GM12878 (cell line): Measurements from ENCODE around the gene DNMT3L. TPM values are rescaled to one million over a fixed set of nuclear protein-coding genes. Genes with fewer than 3 reads are reported as not detected.

Experiments
- ATAC-seq: fragments of 200-7000 bp; cut with Tn5 transposase; 3 replicates; pipeline ENCODE4 v1.9.1; 2020; ENCODE audit warnings: mild to moderate bottlenecking, moderate library complexity
- BruUV-seq: library from RNA; stranded (reverse); fragments of 400-500 nt; replicated peaks from 2 replicates; lab custom pipeline; 2021; lab: Mats Ljungman, UMichigan
- CTCF ChIA-PET: fragments of 300-600 bp; sonication (Branson Sonifier 250); formaldehyde crosslinking; extraction: SDS; loops from one replicate; lab custom pipeline; 2021; ENCODE audit warnings: inconsistent platforms; lab: Yijun Ruan, JAX
- POLR2A ChIA-PET: fragments of 350-600 bp; formaldehyde crosslinking; extraction: SDS; loops from one replicate; lab custom pipeline; 2021; ENCODE audit warnings: inconsistent platforms; lab: Charles Lee
- RAD21 ChIA-PET: fragments of 300-600 bp; sonication (Branson Sonifier 250); formaldehyde crosslinking; loops from one replicate; lab custom pipeline; 2023; ENCODE audit warnings: antibody characterized with exemption; ENCODE audit not compliant: unreplicated experiment; lab: Charles Lee
- SMC1A ChIA-PET: fragments of 300-600 bp; sonication (Branson Sonifier 250); formaldehyde crosslinking; loops from one replicate; lab custom pipeline; 2023; ENCODE audit not compliant: unreplicated experiment, uncharacterized antibody; lab: Charles Lee
- DNase-seq: peaks from one replicate; pipeline ENCODE4 v3.0.0-alpha.2; 2011; ENCODE audit warnings: low read depth, low spot score
- FAIRE-seq: peaks from 3 replicates; lab custom pipeline; 2011; peaks lifted over from hg19 to GRCh38; lab: Jason Lieb, UNC
- H2AFZ ChIP-seq: 2 replicates; pipeline ENCODE4 v1.6.0; 2011; ENCODE audit warnings: low read depth, low read length, control low read depth; ENCODE audit not compliant: control insufficient read depth
- H3K27ac ChIP-seq: 2 replicates; pipeline ENCODE4 v1.5.1; 2011; ENCODE audit warnings: control low read depth; ENCODE audit not compliant: control insufficient read depth, insufficient read depth
- H3K27me3 ChIP-seq, 2 experiments: replicated peaks in 1 of 2; 2 replicates each; pipeline versions ENCODE4 v1.6.0 to v1.6.1; 2011; ENCODE audit warnings: low read length in 1 of 2; ENCODE audit not compliant: control insufficient read depth in 2 of 2, insufficient read depth in 2 of 2
- H3K36me3 ChIP-seq, 2 experiments: 2 replicates each; pipeline ENCODE4 v1.5.1; 2011; ENCODE audit warnings: low read length in 1 of 2; ENCODE audit not compliant: control insufficient read depth in 2 of 2, insufficient read depth in 2 of 2
- H3K4me1 ChIP-seq: 2 replicates; pipeline ENCODE4 v1.6.1; 2011; ENCODE audit warnings: mild to moderate bottlenecking, low read length, moderate library complexity, mixed read lengths; ENCODE audit not compliant: control insufficient read depth, insufficient read depth
- H3K4me2 ChIP-seq: 2 replicates; pipeline ENCODE4 v1.6.0; 2011; ENCODE audit warnings: control low read depth; ENCODE audit not compliant: control insufficient read depth, insufficient read depth
- H3K4me3 ChIP-seq: fragments of 200-600 bp; sonication (generic); 2 replicates; pipeline ENCODE4 v1.5.1; 2016
- H3K79me2 ChIP-seq: 2 replicates; pipeline ENCODE4 v1.6.0; 2011; ENCODE audit warnings: low read length; ENCODE audit not compliant: control insufficient read depth, insufficient read depth
- H3K9ac ChIP-seq: 2 replicates; pipeline ENCODE4 v1.8.0; 2011; ENCODE audit warnings: low read length, control low read depth, mixed read lengths; ENCODE audit not compliant: control insufficient read depth, insufficient read depth
- H3K9me3 ChIP-seq: replicated peaks from 3 replicates; pipeline ENCODE4 v1.5.1; 2011; ENCODE audit warnings: mild to moderate bottlenecking, low read length; ENCODE audit not compliant: control insufficient read depth, insufficient read depth
- H4K20me1 ChIP-seq: 2 replicates; pipeline ENCODE4 v1.6.0; 2011; ENCODE audit not compliant: control insufficient read depth, insufficient read depth
- IKZF2 ChIP-seq, 2 experiments: fragments of 450-650 bp; IDR thresholded peaks; 2 replicates each; pipeline ENCODE4 v1.6.1; 2017; ENCODE audit warnings: mild to moderate bottlenecking in 2 of 2, moderate library complexity in 2 of 2
- MEF2B ChIP-seq: fragments of 450-650 bp; IDR thresholded peaks from 2 replicates; pipeline ENCODE4 v1.6.1; 2018; ENCODE audit warnings: mild to moderate bottlenecking, moderate library complexity; ENCODE audit not compliant: partially characterized antibody, poor library complexity, severe bottlenecking
- MTA3 ChIP-seq: IDR thresholded peaks from 2 replicates; pipeline ENCODE4 v1.6.1; 2012; ENCODE audit warnings: low read length, inconsistent platforms, borderline replicate concordance
- SIN3A ChIP-seq: IDR thresholded peaks from 2 replicates; pipeline ENCODE4 v1.6.1; 2012; ENCODE audit warnings: low read depth, low read length, improper control_type of control experiment
- SIX5 ChIP-seq: IDR thresholded peaks from 2 replicates; pipeline ENCODE4 v1.6.1; 2011; ENCODE audit warnings: mild to moderate bottlenecking, low read depth, low read length, moderate library complexity; ENCODE audit not compliant: severe bottlenecking
- SMAD5 ChIP-seq: IDR thresholded peaks from 2 replicates; pipeline ENCODE4 v1.6.1; 2016; ENCODE audit warnings: antibody characterized with exemption, low read depth
- SMARCA5 ChIP-seq: fragments of 450-650 bp; IDR thresholded peaks from 2 replicates; pipeline ENCODE4 v1.6.1; 2017; ENCODE audit warnings: mild to moderate bottlenecking
- YY1 ChIP-seq: IDR thresholded peaks from 2 replicates; pipeline ENCODE4 v1.6.1; 2011; ENCODE audit warnings: low read depth, mild to moderate bottlenecking, low read length
- ZNF274 ChIP-seq: IDR thresholded peaks from one replicate; pipeline ENCODE4 v1.8.0; 2011; ENCODE audit not compliant: insufficient read length, insufficient read depth
- WGBS: methylation state at CpG from one replicate; pipeline ENCODE4 v1.1.6; 2016; ENCODE audit warnings: low lambda C conversion rate; ENCODE audit not compliant: insufficient replicate concordance, insufficient coverage; ENCODE audit errors: missing lambda C conversion rate; 5-methylcytosine and 5-hydroxymethylcytosine counted together
- in situ Hi-C: fragments of 300-500 bp; cut with MboI; formaldehyde crosslinking; loops from 9 replicates; pipeline ENCODE4 v1.14.3; 2018; ENCODE audit warnings: mixed read lengths
- intact Hi-C: fragments of 100-400 bp; cut with micrococcal nuclease; formaldehyde crosslinking; loops from one replicate; pipeline ENCODE4 v1.14.2; 2022; ENCODE audit not compliant: unreplicated experiment
- polyA plus RNA-seq, 11 experiments: library from polyadenylated mRNA; depleted of rRNA in 4 of 11; unstranded in 6 of 11; stranded (reverse) in 5 of 11; fragments of >200 nt; fragmentation: Nextera tagmentation in 4 of 11; fragmentation: Illumina TruSeq in 1 of 11; extraction: Ambion mirVana in 4 of 11; extraction: Trizol in 1 of 11; gene quantifications; 1 replicate in 1 of 11; 2 replicates in 10 of 11; pipeline versions ENCODE4 v1.2.1 to v1.2.3, GENCODE V29; 2011 to 2016; ENCODE audit warnings: inconsistent platforms in 2 of 11, missing spikeins in 2 of 11, low read depth in 1 of 11
- total RNA-seq, 4 experiments: library from RNA; depleted of rRNA in 3 of 4; stranded (reverse); fragments of >200 nt in 3 of 4; fragmentation: Illumina TruSeq in 1 of 4; extraction: Trizol in 1 of 4; gene quantifications; 2 replicates each; pipeline versions ENCODE4 v1.2.1 to v1.2.3, GENCODE V29; 2013 to 2021
- TF ChIP-seq, protein P1 (sequence below): IDR thresholded peaks from 2 replicates; pipeline ENCODE4 v1.6.1; 2012; ENCODE audit warnings: improper control_type of control experiment, low read depth, low read length; ENCODE audit not compliant: insufficient replicate concordance
- TF ChIP-seq, protein P2 (sequence below): fragments of 450-650 bp; IDR thresholded peaks from 2 replicates; pipeline ENCODE4 v1.6.1; 2017; ENCODE audit warnings: mild to moderate bottlenecking
- TF ChIP-seq, protein P3 (sequence below): fragments of 450-650 bp; IDR thresholded peaks from 2 replicates; pipeline ENCODE4 v1.6.1; 2017; ENCODE audit warnings: borderline replicate concordance
- TF ChIP-seq, protein P4 (sequence below): fragments of 150-350 bp; IDR thresholded peaks from 2 replicates; pipeline ENCODE4 v1.6.1; 2014; ENCODE audit warnings: mild to moderate bottlenecking, low read depth, low read length
- TF ChIP-seq, protein P5 (sequence below): IDR thresholded peaks from 2 replicates; pipeline ENCODE4 v1.6.1; 2011; ENCODE audit warnings: low read depth, mild to moderate bottlenecking, low read length, moderate library complexity, borderline replicate concordance; ENCODE audit errors: extremely low read depth

The DNMT3L gene
- total and polyA plus RNA-seq, 10 of the 15 experiments (the other 5 are each of a cell fraction or from before 2014, with no cell fraction given) = not detected

DNA sequence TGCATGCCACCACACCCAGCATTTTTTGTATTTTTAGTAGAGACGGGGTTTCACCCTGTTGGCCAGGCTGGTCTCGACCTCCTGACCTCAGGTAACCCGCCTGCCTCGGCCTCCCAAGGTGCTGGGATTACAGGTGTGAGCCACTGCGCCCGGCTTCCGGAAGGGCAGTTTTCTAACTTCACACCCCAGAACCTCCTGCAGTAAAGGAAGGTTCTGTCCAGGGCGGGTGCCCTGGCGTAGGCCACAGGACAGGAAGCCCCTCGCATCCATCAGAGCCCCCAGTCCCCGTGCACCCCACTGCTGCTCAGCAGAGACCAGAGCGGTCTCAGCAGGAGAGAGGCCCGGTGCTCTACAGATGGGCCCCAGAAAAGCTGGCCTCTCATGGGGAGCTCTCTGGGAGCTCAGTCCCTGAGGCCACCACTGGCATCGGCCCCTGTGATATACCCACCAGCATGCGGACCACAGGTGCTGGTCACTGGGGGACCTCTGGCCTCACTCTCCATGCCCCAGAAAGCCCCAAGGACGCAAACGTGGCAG lies 4.1 kb upstream of the DNMT3L start:
- POLR2A ChIA-PET = interaction anchor here (0.6 kb wide), 1 partner anchor 32 kb away, joined by 3 read pairs; no protein-coding TSS in a partner anchor
- ATAC-seq = no peak
- TF ChIP-seq MEF2B (no peak), SMARCA5 (no peak), MTA3 (no peak), ZNF274 (no peak), SMAD5 (no peak), SIX5 (no peak), IKZF2 (IDR thresholded peaks at IDR 0.05) (no peak), YY1 (no peak), SIN3A (no peak)
- TF ChIP-seq, protein P1, sequence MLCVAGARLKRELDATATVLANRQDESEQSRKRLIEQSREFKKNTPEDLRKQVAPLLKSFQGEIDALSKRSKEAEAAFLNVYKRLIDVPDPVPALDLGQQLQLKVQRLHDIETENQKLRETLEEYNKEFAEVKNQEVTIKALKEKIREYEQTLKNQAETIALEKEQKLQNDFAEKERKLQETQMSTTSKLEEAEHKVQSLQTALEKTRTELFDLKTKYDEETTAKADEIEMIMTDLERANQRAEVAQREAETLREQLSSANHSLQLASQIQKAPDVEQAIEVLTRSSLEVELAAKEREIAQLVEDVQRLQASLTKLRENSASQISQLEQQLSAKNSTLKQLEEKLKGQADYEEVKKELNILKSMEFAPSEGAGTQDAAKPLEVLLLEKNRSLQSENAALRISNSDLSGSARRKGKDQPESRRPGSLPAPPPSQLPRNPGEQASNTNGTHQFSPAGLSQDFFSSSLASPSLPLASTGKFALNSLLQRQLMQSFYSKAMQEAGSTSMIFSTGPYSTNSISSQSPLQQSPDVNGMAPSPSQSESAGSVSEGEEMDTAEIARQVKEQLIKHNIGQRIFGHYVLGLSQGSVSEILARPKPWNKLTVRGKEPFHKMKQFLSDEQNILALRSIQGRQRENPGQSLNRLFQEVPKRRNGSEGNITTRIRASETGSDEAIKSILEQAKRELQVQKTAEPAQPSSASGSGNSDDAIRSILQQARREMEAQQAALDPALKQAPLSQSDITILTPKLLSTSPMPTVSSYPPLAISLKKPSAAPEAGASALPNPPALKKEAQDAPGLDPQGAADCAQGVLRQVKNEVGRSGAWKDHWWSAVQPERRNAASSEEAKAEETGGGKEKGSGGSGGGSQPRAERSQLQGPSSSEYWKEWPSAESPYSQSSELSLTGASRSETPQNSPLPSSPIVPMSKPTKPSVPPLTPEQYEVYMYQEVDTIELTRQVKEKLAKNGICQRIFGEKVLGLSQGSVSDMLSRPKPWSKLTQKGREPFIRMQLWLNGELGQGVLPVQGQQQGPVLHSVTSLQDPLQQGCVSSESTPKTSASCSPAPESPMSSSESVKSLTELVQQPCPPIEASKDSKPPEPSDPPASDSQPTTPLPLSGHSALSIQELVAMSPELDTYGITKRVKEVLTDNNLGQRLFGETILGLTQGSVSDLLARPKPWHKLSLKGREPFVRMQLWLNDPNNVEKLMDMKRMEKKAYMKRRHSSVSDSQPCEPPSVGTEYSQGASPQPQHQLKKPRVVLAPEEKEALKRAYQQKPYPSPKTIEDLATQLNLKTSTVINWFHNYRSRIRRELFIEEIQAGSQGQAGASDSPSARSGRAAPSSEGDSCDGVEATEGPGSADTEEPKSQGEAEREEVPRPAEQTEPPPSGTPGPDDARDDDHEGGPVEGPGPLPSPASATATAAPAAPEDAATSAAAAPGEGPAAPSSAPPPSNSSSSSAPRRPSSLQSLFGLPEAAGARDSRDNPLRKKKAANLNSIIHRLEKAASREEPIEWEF = no peak
- TF ChIP-seq, protein P2, sequence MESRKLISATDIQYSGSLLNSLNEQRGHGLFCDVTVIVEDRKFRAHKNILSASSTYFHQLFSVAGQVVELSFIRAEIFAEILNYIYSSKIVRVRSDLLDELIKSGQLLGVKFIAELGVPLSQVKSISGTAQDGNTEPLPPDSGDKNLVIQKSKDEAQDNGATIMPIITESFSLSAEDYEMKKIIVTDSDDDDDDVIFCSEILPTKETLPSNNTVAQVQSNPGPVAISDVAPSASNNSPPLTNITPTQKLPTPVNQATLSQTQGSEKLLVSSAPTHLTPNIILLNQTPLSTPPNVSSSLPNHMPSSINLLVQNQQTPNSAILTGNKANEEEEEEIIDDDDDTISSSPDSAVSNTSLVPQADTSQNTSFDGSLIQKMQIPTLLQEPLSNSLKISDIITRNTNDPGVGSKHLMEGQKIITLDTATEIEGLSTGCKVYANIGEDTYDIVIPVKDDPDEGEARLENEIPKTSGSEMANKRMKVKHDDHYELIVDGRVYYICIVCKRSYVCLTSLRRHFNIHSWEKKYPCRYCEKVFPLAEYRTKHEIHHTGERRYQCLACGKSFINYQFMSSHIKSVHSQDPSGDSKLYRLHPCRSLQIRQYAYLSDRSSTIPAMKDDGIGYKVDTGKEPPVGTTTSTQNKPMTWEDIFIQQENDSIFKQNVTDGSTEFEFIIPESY = no peak
- TF ChIP-seq, protein P3, sequence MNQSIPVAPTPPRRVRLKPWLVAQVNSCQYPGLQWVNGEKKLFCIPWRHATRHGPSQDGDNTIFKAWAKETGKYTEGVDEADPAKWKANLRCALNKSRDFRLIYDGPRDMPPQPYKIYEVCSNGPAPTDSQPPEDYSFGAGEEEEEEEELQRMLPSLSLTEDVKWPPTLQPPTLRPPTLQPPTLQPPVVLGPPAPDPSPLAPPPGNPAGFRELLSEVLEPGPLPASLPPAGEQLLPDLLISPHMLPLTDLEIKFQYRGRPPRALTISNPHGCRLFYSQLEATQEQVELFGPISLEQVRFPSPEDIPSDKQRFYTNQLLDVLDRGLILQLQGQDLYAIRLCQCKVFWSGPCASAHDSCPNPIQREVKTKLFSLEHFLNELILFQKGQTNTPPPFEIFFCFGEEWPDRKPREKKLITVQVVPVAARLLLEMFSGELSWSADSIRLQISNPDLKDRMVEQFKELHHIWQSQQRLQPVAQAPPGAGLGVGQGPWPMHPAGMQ = no peak
- TF ChIP-seq, protein P4, sequence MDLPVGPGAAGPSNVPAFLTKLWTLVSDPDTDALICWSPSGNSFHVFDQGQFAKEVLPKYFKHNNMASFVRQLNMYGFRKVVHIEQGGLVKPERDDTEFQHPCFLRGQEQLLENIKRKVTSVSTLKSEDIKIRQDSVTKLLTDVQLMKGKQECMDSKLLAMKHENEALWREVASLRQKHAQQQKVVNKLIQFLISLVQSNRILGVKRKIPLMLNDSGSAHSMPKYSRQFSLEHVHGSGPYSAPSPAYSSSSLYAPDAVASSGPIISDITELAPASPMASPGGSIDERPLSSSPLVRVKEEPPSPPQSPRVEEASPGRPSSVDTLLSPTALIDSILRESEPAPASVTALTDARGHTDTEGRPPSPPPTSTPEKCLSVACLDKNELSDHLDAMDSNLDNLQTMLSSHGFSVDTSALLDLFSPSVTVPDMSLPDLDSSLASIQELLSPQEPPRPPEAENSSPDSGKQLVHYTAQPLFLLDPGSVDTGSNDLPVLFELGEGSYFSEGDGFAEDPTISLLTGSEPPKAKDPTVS = no peak
- TF ChIP-seq, protein P5, sequence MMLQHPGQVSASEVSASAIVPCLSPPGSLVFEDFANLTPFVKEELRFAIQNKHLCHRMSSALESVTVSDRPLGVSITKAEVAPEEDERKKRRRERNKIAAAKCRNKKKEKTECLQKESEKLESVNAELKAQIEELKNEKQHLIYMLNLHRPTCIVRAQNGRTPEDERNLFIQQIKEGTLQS = no peak

More for the DNA sequence above, 4.1 kb upstream of the DNMT3L start:
- H3K9ac ChIP-seq = no peak overlapping the region
- ChIA-PET SMC1A (no interaction called here), CTCF (interaction anchor here (0.6 kb wide), 1 partner anchor 515 kb away, joined by 3 read pairs; no protein-coding TSS in a partner anchor), RAD21 (interaction anchor here (1.2 kb wide), 1 partner anchor 32 kb away, joined by 4 read pairs; no protein-coding TSS in a partner anchor)
- no peaks in the 10 kb centered on the region for H3K27me3 ChIP-seq
- no peak for FAIRE-seq
- H3K9me3 ChIP-seq = no peaks in the 10 kb centered on the region
- no peak for DNase-seq
- no peak overlapping the region for H2AFZ ChIP-seq
- 59% methylated on average over 17 of the region's 17 CpGs for WGBS
- H4K20me1 ChIP-seq = no peaks in the 10 kb centered on the region
- in situ Hi-C loops = no loop called here
- BruUV-seq = no TSS peak
- H3K4me1 ChIP-seq = no peaks in the 10 kb centered on the region; the same call in 1 of the 2 replicates
- no peaks in the 10 kb centered on the region for H3K36me3 ChIP-seq
- no peak overlapping the region for H3K4me2 ChIP-seq
- H3K4me3 ChIP-seq = no peak overlapping the region
- H3K27ac ChIP-seq = no peak overlapping the region
- no peaks in the 10 kb centered on the region for H3K79me2 ChIP-seq
- intact Hi-C loops = no loop called here
